ENCODE results near the gene EXTL2.

GRCh38 chr1:100832694-100833428 is 61.8 kb downstream of the EXTL2 start:
- no peak for TF ChIP-seq CTCF (IDR thresholded peaks at IDR 0.05)
- TF ChIP-seq TCF7 (CRISPR knock-in tag; IDR thresholded peaks at IDR 0.05; ENCODE audit: low read depth) = no peak
- TF ChIP-seq CREB1 (CRISPR knock-in tag; IDR thresholded peaks at IDR 0.05) = no peak
- TF ChIP-seq FOXJ3 (CRISPR knock-in tag; IDR thresholded peaks at IDR 0.05; ENCODE audit: borderline replicate concordance) = no peak
- TF ChIP-seq, protein P1, sequence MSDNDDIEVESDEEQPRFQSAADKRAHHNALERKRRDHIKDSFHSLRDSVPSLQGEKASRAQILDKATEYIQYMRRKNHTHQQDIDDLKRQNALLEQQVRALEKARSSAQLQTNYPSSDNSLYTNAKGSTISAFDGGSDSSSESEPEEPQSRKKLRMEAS (CRISPR knock-in tag; IDR thresholded peaks at IDR 0.05) = no peak
- no peak for TF ChIP-seq NFE2L1 (CRISPR knock-in tag; IDR thresholded peaks at IDR 0.05)
- no peak for TF ChIP-seq SP1 (CRISPR knock-in tag; conservative IDR thresholded peaks at IDR 0.05)
- no peak for TF ChIP-seq JUN (CRISPR knock-in tag; IDR thresholded peaks at IDR 0.05)
